Panc1 (cell line): Measurements from ENCODE around the gene DCST2. TPM values are rescaled to one million over a fixed set of nuclear protein-coding genes. Genes with fewer than 3 reads are reported as not detected.

Source experiments
- ATAC-seq: fragments of 200-7000 bp; cut with Tn5 transposase; 2 replicates; pipeline ENCODE4 v1.9.1; 2020; ENCODE audit warnings: mild to moderate bottlenecking, moderate library complexity
- BruUV-seq: library from RNA; stranded (reverse); fragments of 400-500 nt; replicated peaks from 2 replicates; lab custom pipeline; 2021; lab: Mats Ljungman, UMichigan
- CTCF ChIA-PET: fragments of 300-600 bp; sonication (Branson Sonifier 250); formaldehyde crosslinking; loops from one replicate; lab custom pipeline; 2022; ENCODE audit warnings: antibody characterized with exemption; lab: Charles Lee
- POLR2A ChIA-PET: fragments of 300-600 bp; sonication (Branson Sonifier 250); formaldehyde crosslinking; loops from one replicate; lab custom pipeline; 2022; ENCODE audit warnings: antibody characterized with exemption; lab: Charles Lee
- DNase-seq: peaks from one replicate; pipeline ENCODE4 v3.0.0-alpha.2; 2010; ENCODE audit warnings: low read depth, low spot score
- H3K27ac ChIP-seq: 2 replicates; pipeline ENCODE4 v1.5.1; 2011; ENCODE audit warnings: mild to moderate bottlenecking, low read length, inconsistent platforms
- H3K27me3 ChIP-seq: fragments of 200-500 bp; sonication (Bioruptor generic); 2 replicates; pipeline ENCODE4 v1.6.0; 2014; ENCODE audit warnings: low read length, inconsistent platforms; ENCODE audit not compliant: control insufficient read depth, insufficient read depth
- H3K36me3 ChIP-seq: fragments of 200-500 bp; sonication (Bioruptor generic); 2 replicates; pipeline ENCODE4 v1.5.1; 2014; ENCODE audit warnings: inconsistent platforms, mild to moderate bottlenecking, low read length, moderate library complexity; ENCODE audit not compliant: control insufficient read depth, insufficient read depth
- H3K4me1 ChIP-seq: 2 replicates; pipeline ENCODE4 v1.5.1; 2011; ENCODE audit warnings: inconsistent platforms, mild to moderate bottlenecking, low read length, moderate library complexity; ENCODE audit not compliant: control insufficient read depth, insufficient read depth
- H3K4me3 ChIP-seq, 2 experiments: 2 replicates each; pipeline ENCODE4 v1.5.1; 2011 to 2012; ENCODE audit warnings: low read depth in 2 of 2, low read length in 2 of 2, mild to moderate bottlenecking in 2 of 2, inconsistent platforms in 1 of 2, moderate library complexity in 1 of 2
- H3K9me3 ChIP-seq: fragments of 200-500 bp; sonication (Bioruptor generic); 2 replicates; pipeline ENCODE4 v1.5.1; 2014; ENCODE audit warnings: low read depth, mild to moderate bottlenecking, inconsistent platforms, low read length, moderate library complexity; ENCODE audit not compliant: control insufficient read depth, insufficient read depth
- POLR2AphosphoS5 ChIP-seq: IDR thresholded peaks from 2 replicates; pipeline ENCODE4 v1.6.1; 2012; ENCODE audit warnings: mild to moderate bottlenecking, low read depth, low read length, moderate library complexity
- SIN3A ChIP-seq: IDR thresholded peaks from 2 replicates; pipeline ENCODE4 v1.6.1; 2012; ENCODE audit warnings: low read depth, mild to moderate bottlenecking, low read length, moderate library complexity, borderline replicate concordance; ENCODE audit not compliant: insufficient read depth
- TCF7L2 ChIP-seq: IDR thresholded peaks from 2 replicates; pipeline ENCODE4 v1.6.1; 2011; ENCODE audit warnings: mild to moderate bottlenecking, low read depth, low read length, inconsistent platforms
- in situ Hi-C: cut with HindIII; loops from 2 replicates; pipeline ENCODE4 v1.10.0; 2016; ENCODE audit warnings: low sequenced_read_pairs, low pct_unique_long_range_greater_than_20kb
- intact Hi-C: fragments of 100-400 bp; cut with micrococcal nuclease; formaldehyde crosslinking; loops from one replicate; pipeline ENCODE4 v1.10.0; 2022; ENCODE audit not compliant: unreplicated experiment
- total RNA-seq: library from RNA; stranded (reverse); gene quantifications from one replicate; pipeline ENCODE4 v1.2.1, GENCODE V29; 2021; ENCODE audit not compliant: unreplicated experiment
- TF ChIP-seq, protein P1 (sequence below): fragments of 450-650 bp; IDR thresholded peaks from 2 replicates; pipeline ENCODE4 v1.5.1; 2017; ENCODE audit warnings: mild to moderate bottlenecking
- TF ChIP-seq, protein P2 (sequence below), 2 experiments: IDR thresholded peaks; 2 replicates each; pipeline ENCODE4 v1.6.1; 2011 to 2012; ENCODE audit warnings: low read depth in 2 of 2, control low read depth in 1 of 2, low read length in 1 of 2, mild to moderate bottlenecking in 1 of 2, moderate library complexity in 1 of 2; ENCODE audit not compliant: insufficient read depth in 1 of 2

The DCST2 gene
- total RNA-seq, 1 experiment from 2014 or later, result 0.13 TPM

DNA sequence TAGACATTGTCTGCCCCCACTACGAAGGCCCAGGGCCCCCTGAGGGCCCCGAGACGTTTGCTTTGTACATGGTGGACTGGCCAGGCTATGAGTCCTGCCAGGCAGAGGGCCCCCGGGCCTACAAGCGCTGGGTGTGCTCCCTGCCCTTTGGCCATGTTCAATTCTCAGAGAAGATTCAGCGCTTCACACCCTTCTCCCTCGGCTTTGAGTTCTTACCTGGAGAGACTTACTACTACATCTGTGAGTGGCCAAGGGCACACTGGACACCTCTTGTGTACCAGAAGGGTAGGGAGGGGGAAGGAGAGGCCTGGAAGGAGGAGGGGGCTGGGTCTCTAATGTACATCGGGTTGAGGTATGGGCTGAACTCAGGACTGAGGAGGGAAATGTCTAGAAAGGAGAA is 33.2 kb upstream of the DCST2 start:
- Histone ChIP-seq H3K4me1 (peaks cover 31% of the 10 kb centered on the region), H3K36me3 (no peaks in the 10 kb centered on the region; the same call in 1 of the 2 replicates), H3K9me3 (no peaks in the 10 kb centered on the region), H3K27me3 (no peaks in the 10 kb centered on the region), H3K27ac (no peak overlapping the region), H3K4me3 (no peak overlapping the region)
- CTCF ChIA-PET, result no interaction called here
- TF ChIP-seq, protein P1, sequence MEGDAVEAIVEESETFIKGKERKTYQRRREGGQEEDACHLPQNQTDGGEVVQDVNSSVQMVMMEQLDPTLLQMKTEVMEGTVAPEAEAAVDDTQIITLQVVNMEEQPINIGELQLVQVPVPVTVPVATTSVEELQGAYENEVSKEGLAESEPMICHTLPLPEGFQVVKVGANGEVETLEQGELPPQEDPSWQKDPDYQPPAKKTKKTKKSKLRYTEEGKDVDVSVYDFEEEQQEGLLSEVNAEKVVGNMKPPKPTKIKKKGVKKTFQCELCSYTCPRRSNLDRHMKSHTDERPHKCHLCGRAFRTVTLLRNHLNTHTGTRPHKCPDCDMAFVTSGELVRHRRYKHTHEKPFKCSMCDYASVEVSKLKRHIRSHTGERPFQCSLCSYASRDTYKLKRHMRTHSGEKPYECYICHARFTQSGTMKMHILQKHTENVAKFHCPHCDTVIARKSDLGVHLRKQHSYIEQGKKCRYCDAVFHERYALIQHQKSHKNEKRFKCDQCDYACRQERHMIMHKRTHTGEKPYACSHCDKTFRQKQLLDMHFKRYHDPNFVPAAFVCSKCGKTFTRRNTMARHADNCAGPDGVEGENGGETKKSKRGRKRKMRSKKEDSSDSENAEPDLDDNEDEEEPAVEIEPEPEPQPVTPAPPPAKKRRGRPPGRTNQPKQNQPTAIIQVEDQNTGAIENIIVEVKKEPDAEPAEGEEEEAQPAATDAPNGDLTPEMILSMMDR, result no peak
- no peak for TF ChIP-seq POLR2AphosphoS5
- TF ChIP-seq, protein P2, sequence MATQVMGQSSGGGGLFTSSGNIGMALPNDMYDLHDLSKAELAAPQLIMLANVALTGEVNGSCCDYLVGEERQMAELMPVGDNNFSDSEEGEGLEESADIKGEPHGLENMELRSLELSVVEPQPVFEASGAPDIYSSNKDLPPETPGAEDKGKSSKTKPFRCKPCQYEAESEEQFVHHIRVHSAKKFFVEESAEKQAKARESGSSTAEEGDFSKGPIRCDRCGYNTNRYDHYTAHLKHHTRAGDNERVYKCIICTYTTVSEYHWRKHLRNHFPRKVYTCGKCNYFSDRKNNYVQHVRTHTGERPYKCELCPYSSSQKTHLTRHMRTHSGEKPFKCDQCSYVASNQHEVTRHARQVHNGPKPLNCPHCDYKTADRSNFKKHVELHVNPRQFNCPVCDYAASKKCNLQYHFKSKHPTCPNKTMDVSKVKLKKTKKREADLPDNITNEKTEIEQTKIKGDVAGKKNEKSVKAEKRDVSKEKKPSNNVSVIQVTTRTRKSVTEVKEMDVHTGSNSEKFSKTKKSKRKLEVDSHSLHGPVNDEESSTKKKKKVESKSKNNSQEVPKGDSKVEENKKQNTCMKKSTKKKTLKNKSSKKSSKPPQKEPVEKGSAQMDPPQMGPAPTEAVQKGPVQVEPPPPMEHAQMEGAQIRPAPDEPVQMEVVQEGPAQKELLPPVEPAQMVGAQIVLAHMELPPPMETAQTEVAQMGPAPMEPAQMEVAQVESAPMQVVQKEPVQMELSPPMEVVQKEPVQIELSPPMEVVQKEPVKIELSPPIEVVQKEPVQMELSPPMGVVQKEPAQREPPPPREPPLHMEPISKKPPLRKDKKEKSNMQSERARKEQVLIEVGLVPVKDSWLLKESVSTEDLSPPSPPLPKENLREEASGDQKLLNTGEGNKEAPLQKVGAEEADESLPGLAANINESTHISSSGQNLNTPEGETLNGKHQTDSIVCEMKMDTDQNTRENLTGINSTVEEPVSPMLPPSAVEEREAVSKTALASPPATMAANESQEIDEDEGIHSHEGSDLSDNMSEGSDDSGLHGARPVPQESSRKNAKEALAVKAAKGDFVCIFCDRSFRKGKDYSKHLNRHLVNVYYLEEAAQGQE (IDR thresholded peaks at IDR 0.05; ENCODE audit: insufficient read depth in 1 of 2, low read depth in 2 of 2, low read length in 1 of 2), result no peak
- TF ChIP-seq TCF7L2, result no peak
- no peak for TF ChIP-seq SIN3A
- DNase-seq (no peak), ATAC-seq (no peak)
- intact Hi-C loops, result no loop called here
- POLR2A ChIA-PET, result no interaction called here
- no TSS peak for BruUV-seq
- in situ Hi-C loops, result no loop called here

DNA sequence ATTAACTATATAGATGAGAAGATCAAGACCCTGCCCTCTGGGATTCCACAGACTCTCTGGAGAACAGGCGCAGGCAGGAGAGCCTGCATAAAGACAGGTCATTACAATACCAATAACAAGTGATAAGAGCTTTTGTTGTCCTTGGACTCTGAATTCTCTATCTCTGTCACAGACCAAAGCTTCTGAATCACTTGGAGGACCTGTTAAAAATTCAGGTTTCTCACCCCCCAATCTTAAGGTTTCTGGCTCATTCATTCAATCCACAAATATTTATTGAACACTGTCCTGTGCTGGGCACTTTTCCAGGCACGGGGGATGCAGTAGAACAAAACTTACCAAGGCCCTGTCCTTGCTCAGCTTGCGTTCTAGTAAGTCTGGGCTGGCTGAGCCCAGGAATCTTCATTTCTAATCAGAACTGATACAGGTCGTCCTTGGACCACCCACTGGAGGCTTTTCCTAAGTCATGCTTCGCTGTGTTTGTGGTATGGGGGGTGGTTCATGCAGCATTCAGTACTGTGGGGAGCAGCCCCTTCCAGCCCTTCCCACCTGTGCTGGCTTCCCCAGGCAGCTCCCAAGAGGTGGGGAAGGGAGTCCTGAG is 31.4 kb upstream of the DCST2 start:
- BruUV-seq, result no TSS peak
- ChIA-PET CTCF (interaction anchor here (0.7 to 3.3 kb wide), 2 partner anchors 20 to 26 kb away, joined by 5 to 21 read pairs; no protein-coding TSS in a partner anchor), POLR2A (no interaction called here)
- in situ Hi-C loops (no loop called here), intact Hi-C loops (no loop called here)
- H3K9me3 ChIP-seq, result no peaks in the 10 kb centered on the region
- ATAC-seq (no peak), DNase-seq (no peak)
- no peaks in the 10 kb centered on the region; the same call in 1 of the 2 replicates for H3K36me3 ChIP-seq
- H3K27me3 ChIP-seq, result no peaks in the 10 kb centered on the region
- no peak overlapping the region; a peak in 1 of 4 replicates for H3K4me3 ChIP-seq
- no peak for TF ChIP-seq TCF7L2
- TF ChIP-seq, protein P2 (IDR thresholded peaks at IDR 0.05; ENCODE audit: insufficient read depth in 1 of 2, low read depth in 2 of 2, low read length in 1 of 2), result no peak
- TF ChIP-seq, protein P1, result no peak
- no peak for TF ChIP-seq SIN3A
- TF ChIP-seq POLR2AphosphoS5, result no peak
- H3K27ac ChIP-seq, result no peak overlapping the region
- H3K4me1 ChIP-seq, result peaks cover 30% of the 10 kb centered on the region
